HG03432 (cell line): Measurements from ENCODE around the gene RASGRP2.

Experiments
- ATAC-seq: cut with Tn5 transposase; IDR thresholded peaks from one replicate; pipeline ENCODE4 v1.9.1; 2021; ENCODE audit warnings: mild to moderate bottlenecking, moderate library complexity; ENCODE audit not compliant: unreplicated experiment

Gene RASGRP2

DNA sequence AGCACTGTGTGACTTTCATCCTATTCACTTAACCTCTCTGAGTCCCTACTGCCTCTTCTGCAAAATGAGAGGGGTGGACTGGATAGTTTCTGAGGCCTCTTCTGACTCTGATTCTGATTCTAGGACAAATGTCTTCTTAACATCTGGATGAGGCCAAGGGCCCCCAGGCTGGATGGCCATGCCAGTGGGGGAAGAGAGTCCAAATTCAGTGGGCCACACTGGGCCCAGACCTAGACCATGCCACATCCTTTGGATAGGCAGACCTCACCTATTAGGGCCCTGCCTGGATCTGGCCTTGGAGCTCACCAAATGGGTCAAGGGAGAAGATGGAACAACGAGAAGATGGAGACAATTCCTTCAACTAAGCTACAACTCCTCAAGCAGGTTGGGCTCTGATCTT is 45.5 kb downstream of the RASGRP2 start:
- ATAC-seq = no peak

DNA sequence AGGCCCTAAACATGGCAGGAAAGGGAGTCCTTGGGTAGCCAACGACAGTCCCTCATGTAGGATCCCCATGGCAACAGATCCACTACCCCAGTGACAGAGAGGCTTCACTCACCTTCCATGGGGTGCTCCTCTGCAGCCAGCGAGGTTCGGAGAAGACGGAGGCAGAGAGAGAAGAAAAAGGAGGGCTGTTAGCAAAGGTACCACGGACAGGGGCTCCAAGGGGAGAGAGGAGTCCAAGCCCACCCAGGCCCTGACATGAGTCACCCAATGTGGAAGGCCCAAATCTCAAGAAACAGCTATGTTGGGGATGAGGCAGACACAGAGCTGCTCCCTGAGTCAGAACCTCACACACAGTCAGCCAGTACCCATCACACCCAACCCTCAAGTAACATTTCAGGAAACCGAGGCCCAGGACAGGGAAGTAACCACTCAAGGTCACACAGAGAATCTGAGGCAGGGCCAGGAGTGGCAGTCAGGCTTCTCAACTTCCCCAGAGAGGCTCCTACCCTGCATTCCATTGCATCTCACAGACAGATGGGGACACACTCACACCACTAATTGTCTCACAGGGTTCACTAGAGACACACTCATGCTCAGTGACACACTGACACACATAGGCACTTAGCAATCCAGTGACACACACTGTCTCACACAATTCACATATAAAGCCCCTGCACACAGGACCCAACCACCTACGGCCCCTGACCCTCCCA is 46.1 kb downstream of the RASGRP2 start:
- no peak for ATAC-seq

DNA sequence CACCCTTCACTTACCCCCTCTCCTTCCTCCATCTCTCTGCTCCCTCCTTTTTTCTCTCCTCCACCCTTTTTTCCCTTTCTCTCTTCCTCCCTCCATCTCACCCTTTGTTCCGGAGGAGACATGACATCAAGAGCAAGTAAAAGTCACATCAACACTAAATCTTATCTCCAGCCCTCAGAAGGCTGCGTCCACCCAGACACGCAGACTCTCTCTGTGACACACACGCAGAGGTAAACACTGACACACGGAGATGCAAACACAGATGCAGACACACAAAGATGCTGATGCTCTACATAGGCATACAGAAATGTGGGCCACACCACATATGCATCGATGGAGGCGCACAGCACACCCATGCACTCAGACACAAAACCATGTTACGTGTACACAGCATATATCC is 47.9 kb downstream of the RASGRP2 start:
- ATAC-seq = no peak

DNA sequence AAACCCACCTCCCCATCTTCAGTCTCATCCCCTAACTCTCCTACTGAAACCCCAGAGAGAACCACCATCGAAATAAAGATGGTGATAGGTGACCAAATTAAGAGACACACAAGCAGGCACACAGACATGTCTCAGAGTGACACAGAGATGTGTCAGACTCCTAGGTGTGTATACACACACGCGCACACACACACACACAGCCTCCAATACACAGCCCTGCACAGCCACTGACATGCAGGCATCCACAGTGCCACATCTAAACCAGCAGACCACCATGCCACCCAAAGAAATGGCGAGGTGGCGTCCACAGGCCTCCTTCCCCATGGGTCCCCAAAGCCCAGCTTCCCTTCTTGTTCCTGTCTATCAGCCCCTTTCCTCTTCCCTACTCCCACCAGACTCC is 48.4 kb downstream of the RASGRP2 start:
- ATAC-seq = no peak

DNA sequence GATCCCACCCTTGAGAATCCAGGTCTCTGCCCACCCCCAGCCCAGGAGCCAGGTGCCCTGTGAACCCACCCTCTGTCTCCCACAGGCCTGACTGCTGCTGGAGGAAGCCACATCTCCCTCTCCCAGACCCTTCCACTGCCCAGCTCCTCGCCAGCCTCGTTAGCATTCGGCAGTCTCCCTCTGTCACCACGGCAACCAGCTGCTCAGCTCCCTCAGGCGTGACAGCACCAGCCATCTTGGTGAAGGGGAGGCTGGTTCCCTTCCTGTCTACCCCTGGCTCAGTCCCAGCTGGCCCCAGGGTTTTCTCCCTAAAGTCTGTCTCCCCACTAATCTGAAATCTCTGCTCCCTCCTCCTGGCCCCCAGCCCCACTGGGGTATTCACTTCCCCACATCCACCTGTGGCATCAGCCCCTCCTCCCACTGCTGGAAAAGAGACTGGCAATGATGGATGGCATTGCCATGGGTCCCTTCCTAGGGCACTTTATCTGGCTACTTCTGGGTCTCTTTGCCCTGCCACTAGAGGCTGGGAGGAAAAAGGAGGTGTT is 49.0 kb downstream of the RASGRP2 start:
- no peak for ATAC-seq

DNA sequence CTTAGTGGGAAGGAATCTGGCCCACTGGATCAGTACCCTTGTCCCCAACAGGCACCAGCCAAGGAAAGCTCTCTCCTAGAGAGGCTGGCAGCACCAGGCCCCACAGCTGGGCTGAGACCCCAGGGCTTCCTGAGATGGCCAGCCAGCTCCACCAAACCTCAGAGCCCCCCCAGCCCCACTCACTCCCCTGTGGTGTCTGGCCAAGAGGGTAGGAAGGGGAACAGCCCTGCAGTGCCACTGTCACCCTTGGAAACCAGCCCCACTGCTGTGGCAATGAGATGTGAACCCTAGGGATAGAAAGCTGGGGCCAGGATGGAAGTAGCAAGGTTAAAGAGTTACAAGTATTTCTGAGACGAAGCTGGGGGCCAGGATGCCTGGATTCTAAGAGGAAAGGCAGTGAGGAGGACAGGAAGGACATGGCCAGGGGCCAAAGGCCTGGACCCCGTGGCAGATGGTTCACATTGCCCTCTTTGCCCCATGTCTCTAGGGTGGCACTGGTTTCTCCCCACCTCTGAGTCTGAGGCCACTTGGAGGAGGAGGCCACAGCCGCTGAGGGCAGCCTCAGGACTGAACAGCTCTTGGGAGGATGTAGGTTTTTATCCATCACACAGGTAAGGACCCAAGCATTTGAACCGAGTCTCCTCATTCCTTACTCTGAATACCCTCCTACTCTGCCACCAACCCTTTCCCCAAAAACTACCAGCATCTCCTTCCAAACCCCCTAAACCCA is 49.8 kb downstream of the RASGRP2 start:
- no peak for ATAC-seq

DNA sequence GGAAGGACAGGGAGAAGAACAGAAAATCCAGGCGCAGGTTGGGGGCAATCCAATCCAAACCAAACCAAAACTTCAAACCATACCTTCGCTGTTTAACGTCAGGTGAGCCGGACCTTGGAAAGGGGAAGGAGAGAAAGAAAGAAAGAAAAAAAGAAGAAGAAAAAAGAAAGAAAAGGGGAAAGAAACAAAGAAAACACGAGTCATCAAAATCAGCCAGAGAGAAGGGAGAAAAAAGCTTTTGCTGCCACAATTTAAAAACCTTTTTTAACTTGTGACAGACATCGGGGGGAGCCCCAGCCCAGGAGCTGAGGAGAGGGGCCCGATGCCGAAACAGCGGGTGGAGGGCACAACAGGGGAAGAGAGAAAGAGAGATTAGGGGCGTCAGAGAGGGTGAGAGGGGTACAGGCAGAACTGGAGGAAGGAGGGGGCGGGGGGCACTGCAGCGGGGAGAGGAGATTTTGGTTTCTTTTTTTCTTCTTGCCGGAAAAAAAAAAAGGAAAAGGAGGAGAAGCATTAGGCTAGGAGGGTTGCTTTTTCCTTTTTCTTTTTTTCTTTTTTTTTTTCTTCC is 51.1 kb downstream of the RASGRP2 start:
- ATAC-seq = no peak

DNA sequence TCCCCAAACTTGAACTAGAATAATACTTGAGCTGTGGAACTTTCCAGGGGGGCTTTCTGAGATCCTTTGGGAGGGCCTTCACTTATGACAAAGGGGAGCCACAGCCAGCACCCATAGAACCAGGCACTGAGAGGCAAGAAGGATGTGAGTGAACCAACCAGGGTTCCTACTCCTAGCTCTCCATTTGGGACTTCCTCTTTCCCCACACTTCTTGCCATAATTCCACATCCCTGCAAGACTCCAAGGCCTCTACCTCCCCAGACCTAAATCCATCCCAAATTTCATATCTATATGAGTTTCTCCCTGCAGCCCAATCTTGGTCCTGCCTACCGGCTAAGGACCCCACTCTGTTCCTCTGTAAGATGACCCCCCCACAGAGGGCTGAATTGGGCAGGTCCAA is 52.4 kb downstream of the RASGRP2 start:
- ATAC-seq = no peak

DNA sequence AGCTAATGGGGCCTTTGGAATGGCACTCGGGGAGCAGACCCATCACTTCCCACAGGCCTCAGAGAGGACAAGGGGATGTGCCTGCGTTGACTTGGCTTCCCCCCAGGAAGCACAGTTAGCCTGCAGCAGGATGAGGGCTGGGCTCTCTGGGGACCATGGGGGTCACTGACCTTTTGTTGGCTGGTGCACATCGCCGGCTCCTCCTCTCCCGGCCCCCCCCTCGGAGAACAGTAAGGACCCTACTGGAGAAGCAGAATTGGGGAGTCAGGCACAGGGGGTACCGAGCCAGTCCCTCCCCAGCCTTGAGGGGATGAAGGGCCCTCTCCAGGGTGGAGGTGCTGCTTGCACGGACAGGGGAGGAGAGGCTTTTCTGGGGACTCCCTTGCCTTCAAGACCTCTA is 53.7 kb downstream of the RASGRP2 start:
- no peak for ATAC-seq

DNA sequence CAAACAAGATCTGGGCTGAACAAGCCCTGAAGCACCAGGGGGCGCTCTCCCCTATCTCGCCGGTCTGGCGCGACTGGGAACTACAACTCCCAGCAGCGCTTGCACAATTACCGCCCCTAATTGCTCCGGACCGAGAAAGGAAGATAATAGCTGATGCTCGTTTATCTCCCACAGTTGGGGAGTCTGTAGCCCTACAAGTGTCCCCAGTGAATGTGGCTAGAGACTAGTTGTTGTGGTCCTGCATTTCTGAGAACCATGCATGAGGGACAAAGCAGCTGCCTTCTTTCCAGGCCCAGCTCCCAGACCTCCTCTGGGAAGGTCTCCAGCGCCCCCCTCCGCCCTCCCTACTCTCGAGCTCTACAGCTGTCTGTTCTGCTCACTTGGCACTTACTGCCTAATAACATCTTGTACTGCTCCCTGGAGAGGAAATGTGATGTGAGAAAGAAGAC is 55.4 kb downstream of the RASGRP2 start:
- ATAC-seq = peak; percentile 80

DNA sequence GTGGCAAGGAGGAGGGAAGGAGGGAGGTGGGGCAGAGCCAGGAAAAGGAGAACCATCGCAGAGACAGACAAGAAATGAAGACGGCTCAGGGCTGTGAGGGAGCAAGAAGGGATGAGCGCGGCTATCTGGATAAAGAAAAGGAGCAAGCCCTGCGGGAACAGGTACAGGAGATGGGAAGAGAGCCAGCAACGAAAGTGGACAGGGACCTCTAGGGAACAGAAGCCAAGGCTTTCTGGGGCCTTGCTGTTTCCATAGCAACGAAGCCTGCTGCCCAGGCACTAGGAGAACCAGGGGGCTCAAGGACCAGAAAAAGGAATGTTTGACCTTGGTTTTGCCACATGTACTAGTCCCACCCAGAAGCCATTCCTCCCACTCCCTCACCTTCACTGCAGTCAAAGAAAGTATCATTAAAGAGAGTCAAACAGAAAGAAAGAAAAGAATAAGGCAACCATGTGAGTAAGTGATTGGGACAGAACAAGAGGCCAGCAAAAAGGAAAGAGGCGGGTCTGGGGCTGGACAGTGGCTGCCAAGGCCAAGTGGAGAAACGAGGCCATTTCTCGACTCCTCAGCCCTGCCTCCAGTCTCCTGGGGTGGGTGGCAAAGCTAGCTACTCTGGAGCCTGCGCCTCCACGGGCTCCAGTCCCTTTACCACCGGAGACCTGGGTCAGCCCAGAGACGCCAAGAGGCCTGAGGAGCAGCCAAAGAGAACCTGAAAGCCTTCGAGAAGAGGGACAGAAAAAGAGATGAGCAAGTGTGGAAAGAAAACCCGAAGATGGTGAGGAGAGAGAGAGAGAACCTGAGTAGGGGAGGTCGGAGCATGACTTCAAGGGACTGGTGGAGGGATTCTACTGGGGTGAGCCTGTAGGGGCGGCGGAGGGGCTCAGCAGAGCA is 56.1 kb downstream of the RASGRP2 start:
- ATAC-seq = no peak

DNA sequence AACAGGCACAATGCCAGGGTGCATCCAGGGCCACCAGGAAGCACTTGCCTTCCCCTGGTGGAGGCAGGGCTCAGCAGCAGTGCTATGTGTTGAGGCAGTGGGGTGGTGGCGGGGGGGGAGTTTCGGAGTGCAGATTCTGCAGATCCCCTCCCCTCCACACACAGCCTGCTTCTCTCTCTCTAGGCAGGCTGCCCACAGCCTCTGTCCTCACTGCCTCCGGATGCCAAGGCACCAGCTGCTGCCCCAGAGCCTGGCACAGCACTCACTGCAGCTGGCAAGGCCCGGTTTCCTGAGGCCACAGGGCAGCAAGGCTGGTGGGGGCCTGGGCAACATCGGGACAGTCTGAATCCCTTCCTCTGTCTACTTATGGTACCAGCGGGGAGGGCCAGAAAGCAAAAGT is 56.7 kb downstream of the RASGRP2 start:
- no peak for ATAC-seq

DNA sequence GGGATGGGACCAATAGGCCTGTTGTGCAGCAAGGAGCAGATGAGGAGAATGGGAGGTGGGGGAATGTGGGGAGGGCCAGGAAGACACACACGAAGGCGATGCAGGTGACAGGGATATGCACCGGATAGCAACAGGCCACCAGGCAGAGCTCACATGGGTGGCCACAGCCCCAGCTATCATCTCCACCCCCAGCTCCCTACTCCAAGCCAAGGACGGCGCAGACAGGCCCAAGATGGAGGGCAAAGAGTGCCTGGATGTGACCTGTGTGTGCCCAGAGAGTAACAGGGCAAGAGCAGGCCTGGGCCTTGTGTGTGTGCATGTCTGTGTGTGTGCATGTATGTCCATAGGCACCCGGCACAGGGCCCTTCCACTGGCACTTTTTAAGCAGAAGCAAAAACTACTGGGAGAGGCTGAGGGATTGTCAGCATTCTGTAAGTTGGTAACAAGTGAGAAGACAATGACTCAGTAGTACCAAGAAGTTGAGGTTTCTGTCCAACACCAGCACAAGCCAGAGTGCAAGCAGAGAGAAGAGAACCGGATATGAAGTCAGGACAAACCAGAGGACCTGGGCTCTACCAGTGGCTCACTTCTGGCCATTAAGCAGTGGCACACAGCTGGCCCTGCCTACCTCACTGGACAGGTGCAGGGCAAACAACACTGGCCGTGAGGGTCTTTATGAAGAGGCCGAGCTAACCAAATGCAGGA is 57.3 kb downstream of the RASGRP2 start:
- no peak for ATAC-seq

DNA sequence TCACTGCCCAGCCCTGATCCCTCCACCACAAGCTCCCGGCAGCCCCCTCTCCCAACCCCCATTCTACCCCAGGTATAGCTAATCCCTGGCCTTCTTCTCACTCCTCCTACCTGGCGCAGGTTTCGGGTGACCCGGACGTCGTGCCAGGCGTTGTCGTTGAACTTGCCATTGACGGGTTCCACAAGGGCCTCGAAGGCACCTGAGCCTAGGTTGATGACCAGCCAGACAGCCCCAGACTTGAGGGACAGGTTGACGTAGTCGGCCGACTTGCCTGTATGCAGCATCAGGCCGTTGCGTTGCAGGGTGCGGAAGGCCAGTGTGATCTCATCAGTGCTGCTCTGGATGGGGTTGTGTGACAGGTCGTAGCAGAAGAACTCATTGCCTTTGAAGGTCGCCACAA is 58.4 kb downstream of the RASGRP2 start:
- no peak for ATAC-seq

DNA sequence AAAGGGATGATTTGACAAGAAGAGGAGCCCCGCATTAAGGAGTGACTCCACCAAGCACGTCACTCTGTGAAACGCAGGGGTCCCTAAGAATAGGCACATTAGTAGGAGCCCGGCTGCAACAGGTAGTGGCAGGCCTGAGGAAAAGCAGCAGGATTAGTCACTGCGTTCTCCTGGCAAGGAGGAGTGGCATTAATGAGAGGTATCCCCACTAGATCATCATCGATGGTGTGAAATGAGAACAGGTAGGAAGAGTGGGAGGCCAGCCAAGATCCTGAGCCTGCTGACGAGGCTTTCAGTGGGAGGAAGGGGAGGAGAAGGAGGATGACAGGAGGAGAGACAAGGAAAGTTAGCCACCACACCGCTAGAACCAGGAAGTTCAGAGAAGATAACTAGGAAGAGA is 59.6 kb downstream of the RASGRP2 start:
- ATAC-seq = no peak

DNA sequence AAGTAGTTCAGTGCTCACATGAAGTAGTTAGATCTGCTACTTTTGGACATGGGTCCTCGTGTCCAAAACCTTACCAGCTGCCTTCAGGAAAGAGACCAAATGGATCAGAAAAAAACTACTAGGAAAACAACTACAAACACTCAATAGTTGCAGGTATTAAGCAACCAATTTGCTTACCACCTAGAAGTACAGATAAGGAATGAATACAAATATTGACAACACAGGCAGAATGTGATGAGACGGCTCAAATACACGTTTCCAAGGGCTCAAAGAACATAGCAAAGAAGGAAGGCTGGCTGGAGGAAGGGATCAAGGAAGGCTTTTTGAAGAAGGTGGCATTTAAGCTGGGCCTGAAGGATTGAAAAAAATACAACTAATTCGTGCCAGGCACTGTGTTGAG is 62.8 kb downstream of the RASGRP2 start:
- ATAC-seq = no peak

DNA sequence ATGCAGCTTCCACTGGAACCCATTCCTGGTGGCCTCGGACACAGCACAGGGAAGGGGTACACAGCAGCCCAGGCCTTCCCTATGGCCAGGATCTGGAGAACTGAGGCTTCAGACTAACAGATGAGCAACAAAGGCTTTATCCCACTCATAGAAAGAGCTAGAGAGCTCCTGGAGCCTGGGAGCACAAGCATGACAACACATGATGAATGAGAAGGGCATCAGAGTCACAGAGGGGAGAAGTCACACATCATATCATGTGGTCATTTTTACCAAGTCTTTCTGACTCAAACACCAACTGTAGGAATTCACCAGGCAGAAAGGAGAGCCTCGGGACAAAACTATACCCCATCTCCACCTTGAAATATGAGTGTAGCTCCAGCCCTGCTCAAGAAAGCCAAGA is 64.1 kb downstream of the RASGRP2 start:
- no peak for ATAC-seq

DNA sequence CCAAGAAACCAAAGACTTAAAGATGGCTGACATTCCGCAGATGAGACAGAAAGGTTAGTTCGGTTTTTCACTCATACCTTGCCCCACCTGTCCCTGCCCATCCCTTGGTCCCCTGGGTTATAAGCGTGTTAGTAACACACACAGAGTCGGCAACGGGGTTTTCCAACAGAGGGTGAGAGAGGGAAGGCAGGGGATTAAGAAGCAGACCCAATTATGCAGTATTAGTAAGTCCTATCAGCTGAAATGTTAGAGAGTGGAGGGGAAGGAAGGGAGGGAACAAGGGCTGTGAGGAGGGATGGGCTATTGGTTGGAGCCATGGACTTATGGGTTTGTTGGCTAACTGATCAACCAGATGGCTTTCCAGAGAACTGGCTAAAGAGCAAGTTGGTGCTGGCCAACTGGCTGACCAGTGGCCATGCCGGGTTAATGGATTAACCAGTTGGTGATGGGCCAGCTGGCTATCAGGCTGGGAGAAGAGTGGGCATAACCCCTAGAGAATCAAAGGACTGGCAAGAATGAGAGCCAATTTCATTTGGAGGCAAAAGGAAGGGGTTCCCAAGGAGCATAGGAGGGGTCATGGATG is 66.4 kb downstream of the RASGRP2 start:
- no peak for ATAC-seq
